Parathyroid adenoma (tissue), 2 donors: Measurements from ENCODE around the gene IL20RB.

ENCODE experiments used
- H2AFZ ChIP-seq: fragments of 300-600 bp; sonication (generic); one replicate; pipeline ENCODE4 v1.7.0; 2017; ENCODE audit warnings: antibody characterized with exemption, mild to moderate bottlenecking
- H3K27ac ChIP-seq: fragments of 300-600 bp; sonication (generic); one replicate; pipeline ENCODE4 v1.7.0; 2017
- H3K27me3 ChIP-seq: fragments of 300-600 bp; sonication (generic); one replicate; pipeline ENCODE4 v1.7.0; 2017; ENCODE audit warnings: low read length; ENCODE audit not compliant: control insufficient read depth, insufficient read depth
- H3K36me3 ChIP-seq: fragments of 300-600 bp; sonication (generic); one replicate; pipeline ENCODE4 v1.7.0; 2017; ENCODE audit warnings: low read length; ENCODE audit not compliant: control insufficient read depth, insufficient read depth
- H3K4me1 ChIP-seq: fragments of 300-600 bp; sonication (generic); one replicate; pipeline ENCODE4 v1.7.0; 2017; ENCODE audit warnings: control low read depth
- H3K4me2 ChIP-seq: fragments of 300-600 bp; sonication (generic); one replicate; pipeline ENCODE4 v1.7.0; 2017; ENCODE audit warnings: low read length
- H3K4me3 ChIP-seq: fragments of 300-600 bp; sonication (generic); one replicate; pipeline ENCODE4 v1.7.0; 2017; ENCODE audit warnings: low read depth, low read length
- H3K79me2 ChIP-seq: fragments of 300-600 bp; sonication (generic); one replicate; pipeline ENCODE4 v1.7.0; 2017; ENCODE audit warnings: control low read depth
- H3K9ac ChIP-seq: fragments of 300-600 bp; sonication (generic); one replicate; pipeline ENCODE4 v1.7.0; 2017; ENCODE audit warnings: mild to moderate bottlenecking
- H3K9me3 ChIP-seq: fragments of 300-600 bp; sonication (generic); one replicate; pipeline ENCODE4 v1.7.0; 2017; ENCODE audit warnings: low read length; ENCODE audit not compliant: control insufficient read depth
- CTCF ChIP-seq: fragments of 300-600 bp; sonication (generic); IDR thresholded peaks from one replicate; pipeline ENCODE4 v1.7.0; 2017; ENCODE audit warnings: antibody characterized with exemption, mild to moderate bottlenecking
- donor health status: primary hyperparathyroidism.

The IL20RB gene

DNA sequence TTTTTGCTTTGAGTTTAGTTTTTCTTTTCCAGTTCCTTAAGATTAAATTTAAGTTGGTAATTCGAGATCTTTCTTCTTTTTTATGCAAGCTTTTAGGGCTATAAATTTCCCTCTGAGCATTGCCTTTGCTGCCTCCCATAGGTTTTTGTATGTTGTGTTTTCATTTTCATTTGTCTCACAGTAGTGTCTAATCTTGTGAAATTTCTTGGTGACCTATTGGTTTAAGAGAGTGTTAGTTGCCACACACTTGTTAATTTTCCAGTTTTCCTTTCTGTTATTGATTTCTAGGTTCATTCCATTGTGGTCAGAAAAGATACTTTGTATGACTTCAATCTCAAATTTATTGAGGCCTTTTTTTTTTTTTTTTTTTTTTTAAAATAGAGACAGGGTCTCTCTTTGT lies 18.3 kb upstream of the IL20RB start:
- Histone ChIP-seq H3K4me1 (peaks cover 2% of the 10 kb centered on the region), H3K9ac (no peak overlapping the region), H3K9me3 (no peaks in the 10 kb centered on the region), H3K4me2 (no peak overlapping the region), H3K27me3 (no peaks in the 10 kb centered on the region), H3K36me3 (no peaks in the 10 kb centered on the region), H3K27ac (no peak overlapping the region), H3K4me3 (no peak overlapping the region), H3K79me2 (peaks cover 31% of the 10 kb centered on the region), H2AFZ (no peak overlapping the region)
- no peak for TF ChIP-seq CTCF

DNA sequence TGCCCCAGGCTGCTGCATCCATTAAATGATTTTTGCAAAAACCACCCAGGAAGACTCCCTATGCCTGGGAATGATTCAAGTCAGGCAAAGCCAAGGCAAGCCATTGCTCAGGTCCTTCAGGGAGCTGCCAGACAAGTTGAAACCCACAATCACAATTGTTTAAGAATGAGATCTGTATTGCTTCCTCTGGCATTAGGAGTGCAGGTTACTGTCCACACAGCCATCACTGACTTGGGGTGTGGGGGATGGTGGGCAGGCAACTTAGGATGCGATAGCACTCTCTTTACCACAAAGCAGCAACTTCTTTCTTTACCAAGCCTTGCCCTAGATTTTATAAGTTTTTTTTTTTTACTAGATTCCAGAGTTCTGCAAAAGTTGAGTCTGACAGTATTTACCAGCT lies 15.0 kb upstream of the IL20RB start:
- no peaks in the 10 kb centered on the region for H3K27me3 ChIP-seq
- H3K4me2 ChIP-seq: no peak overlapping the region
- no peak overlapping the region for H3K4me3 ChIP-seq
- no peaks in the 10 kb centered on the region for H3K36me3 ChIP-seq
- H3K4me1 ChIP-seq: peaks cover 2% of the 10 kb centered on the region
- H3K27ac ChIP-seq: no peak overlapping the region
- H2AFZ ChIP-seq: no peak overlapping the region
- no peak overlapping the region for H3K9ac ChIP-seq
- H3K79me2 ChIP-seq: peaks cover 8% of the 10 kb centered on the region
- no peak for TF ChIP-seq CTCF
- H3K9me3 ChIP-seq: no peaks in the 10 kb centered on the region

DNA sequence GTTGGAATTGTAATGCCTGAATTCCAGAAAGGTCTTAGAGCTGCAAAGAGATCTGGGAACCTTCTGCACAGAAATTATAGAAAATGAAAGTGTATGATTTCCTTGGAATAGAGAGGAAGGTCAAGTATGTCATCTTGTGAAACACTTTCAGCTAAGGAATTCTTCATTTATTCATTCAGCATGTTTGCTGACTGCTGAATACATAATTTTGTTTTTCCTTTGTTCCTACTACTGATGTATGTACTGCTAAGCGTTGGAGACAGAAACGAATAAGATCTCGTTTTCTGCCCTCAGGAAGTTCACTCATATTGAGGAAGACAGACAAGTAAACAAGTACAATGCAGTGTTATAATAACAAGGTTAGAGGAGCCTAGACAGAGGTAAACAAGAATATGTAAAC lies 14.3 kb upstream of the IL20RB start:
- H2AFZ ChIP-seq: no peak overlapping the region
- peaks cover 2% of the 10 kb centered on the region for H3K4me1 ChIP-seq
- H3K79me2 ChIP-seq: peaks cover 8% of the 10 kb centered on the region
- no peaks in the 10 kb centered on the region for H3K36me3 ChIP-seq
- TF ChIP-seq CTCF: no peak
- no peaks in the 10 kb centered on the region for H3K9me3 ChIP-seq
- no peak overlapping the region for H3K27ac ChIP-seq
- no peaks in the 10 kb centered on the region for H3K27me3 ChIP-seq
- H3K4me2 ChIP-seq: no peak overlapping the region
- no peak overlapping the region for H3K4me3 ChIP-seq
- H3K9ac ChIP-seq: no peak overlapping the region

GRCh38 chr3:136946978-136947377 lies 10.8 kb upstream of the IL20RB start:
- TF ChIP-seq CTCF: no peak
- H3K27ac ChIP-seq: no peak overlapping the region
- H3K4me1 ChIP-seq: no peaks in the 10 kb centered on the region
- H3K27me3 ChIP-seq: no peaks in the 10 kb centered on the region
- H3K4me3 ChIP-seq: no peak overlapping the region
- H3K36me3 ChIP-seq: no peaks in the 10 kb centered on the region
- H3K9ac ChIP-seq: no peak overlapping the region
- H3K4me2 ChIP-seq: no peak overlapping the region
- no peaks in the 10 kb centered on the region for H3K79me2 ChIP-seq
- H3K9me3 ChIP-seq: no peaks in the 10 kb centered on the region
- no peak overlapping the region for H2AFZ ChIP-seq

DNA sequence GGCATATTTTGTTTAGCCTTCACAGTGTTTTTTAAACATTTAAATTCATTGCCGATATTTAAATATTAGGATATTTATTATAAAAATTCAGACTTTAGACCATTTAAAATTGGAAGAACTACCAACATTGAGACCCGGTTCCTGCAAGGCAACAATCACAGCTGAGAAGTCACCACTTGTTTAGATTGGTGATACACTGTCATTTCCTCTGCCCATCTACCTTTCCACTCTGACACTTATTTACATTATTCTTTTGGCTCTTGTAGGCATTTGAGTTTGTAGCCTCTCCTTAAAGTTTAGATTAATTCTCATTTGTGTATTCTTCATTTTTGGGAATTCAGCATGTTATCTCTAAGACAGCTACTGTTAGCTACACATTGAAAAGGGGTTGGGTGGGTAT lies 10.3 kb upstream of the IL20RB start:
- H2AFZ ChIP-seq: no peak overlapping the region
- no peaks in the 10 kb centered on the region for H3K36me3 ChIP-seq
- no peaks in the 10 kb centered on the region for H3K9me3 ChIP-seq
- H3K4me3 ChIP-seq: no peak overlapping the region
- H3K4me1 ChIP-seq: no peaks in the 10 kb centered on the region
- no peak overlapping the region for H3K9ac ChIP-seq
- TF ChIP-seq CTCF: no peak
- H3K27me3 ChIP-seq: no peaks in the 10 kb centered on the region
- no peak overlapping the region for H3K27ac ChIP-seq
- H3K79me2 ChIP-seq: no peaks in the 10 kb centered on the region
- no peak overlapping the region for H3K4me2 ChIP-seq
